Activated B cell treated with CpG ODN at 0.5 μM for 24 hours (primary cell): Measurements from ENCODE around the gene NF1. TPM values are rescaled to one million over a fixed set of nuclear protein-coding genes. Genes with fewer than 3 reads are reported as not detected.
A peak's percentile ranks its signal among the peaks of the same experiment; 100 is the strongest.

Experiments used
- ATAC-seq: fragments of 200-7000 bp; cut with Tn5 transposase; one replicate; pipeline ENCODE4 v1.10.0; 2021; ENCODE audit warnings: low read depth, mild to moderate bottlenecking, moderate library complexity
- CTCF ChIA-PET: fragments of 350-600 bp; sonication (Branson Sonifier 250); formaldehyde crosslinking; loops from one replicate; lab custom pipeline; 2021; ENCODE audit warnings: antibody characterized with exemption; lab: Charles Lee
- POLR2A ChIA-PET: fragments of 350-600 bp; sonication (Branson Sonifier 250); formaldehyde crosslinking; loops from one replicate; lab custom pipeline; 2021; ENCODE audit warnings: antibody characterized with exemption; lab: Charles Lee
- DNase-seq: peaks from one replicate; pipeline ENCODE4 v3.0.0; 2022
- H3K27ac Mint-ChIP-seq: one replicate; pipeline ENCODE4 v1.8.0; 2020; ENCODE audit warnings: mixed read lengths
- H3K27me3 Mint-ChIP-seq: one replicate; pipeline ENCODE4 v1.8.0; 2021; ENCODE audit warnings: mixed read lengths
- H3K36me3 Mint-ChIP-seq: one replicate; pipeline ENCODE4 v1.8.0; 2021; ENCODE audit warnings: low read depth, mixed read lengths
- H3K4me1 Mint-ChIP-seq: one replicate; pipeline ENCODE4 v1.8.0; 2021; ENCODE audit warnings: mixed read lengths
- H3K4me3 Mint-ChIP-seq: one replicate; pipeline ENCODE4 v1.8.0; 2020; ENCODE audit warnings: mild to moderate bottlenecking, mixed read lengths
- H3K9me3 Mint-ChIP-seq: one replicate; pipeline ENCODE4 v1.8.0; 2020; ENCODE audit warnings: mixed read lengths
- intact Hi-C: fragments of 100-400 bp; cut with micrococcal nuclease; formaldehyde crosslinking; loops from one replicate; pipeline ENCODE4 v1.15.1; 2024
- total RNA-seq: library from RNA; stranded (reverse); gene quantifications from 2 replicates; pipeline ENCODE4 v1.2.3, GENCODE V29; 2022
- TF ChIP-seq, protein P1 (sequence below): fragments of 200-600 bp; IDR thresholded peaks from one replicate; pipeline ENCODE4 v1.8.0; 2022; ENCODE audit warnings: antibody characterized with exemption, mild to moderate bottlenecking

The NF1 gene
- total RNA-seq, 1 donor from 2014 or later = 27.4 TPM

DNA sequence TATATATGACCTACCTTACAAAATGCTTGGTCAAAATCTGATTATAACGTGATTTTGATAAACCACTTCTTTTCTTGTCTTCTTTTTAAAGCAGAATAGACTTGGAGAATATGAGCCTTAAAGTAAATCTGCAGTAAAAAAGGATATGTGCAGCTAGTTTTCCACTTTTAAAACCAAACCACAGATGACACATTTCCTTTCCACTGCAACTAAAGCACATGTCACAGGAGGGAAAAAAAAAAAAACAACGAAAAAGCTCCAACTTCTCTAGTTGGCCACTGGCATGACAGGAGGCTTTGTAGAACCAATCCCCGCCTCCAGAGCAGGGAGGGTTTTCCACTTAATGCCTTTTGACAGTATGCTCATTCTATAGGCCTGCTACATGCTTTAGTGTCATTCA is 226.7 kb downstream of the NF1 start, which contains the start of gene EVI2A:
Gene EVI2A (minus strand): TSS at position 142 of the 400 bp plus-strand sequence. CDS start 2,609 bp downstream, outside the sequence.
- ChIA-PET CTCF (interaction anchor here (1.0 kb wide), 1 partner anchor 51 kb away, joined by 3 read pairs; no protein-coding TSS in a partner anchor), POLR2A (interaction anchor here (0.7 to 7.5 kb wide), 6 partner anchors 14 to 580 kb away, joined by 3 to 247 read pairs (median 4); partner anchors contain the start of gene UTP6)
- intact Hi-C loops = loop anchor here (1.0 to 10.0 kb wide), 2 partner anchors 52 to 57 kb away; no protein-coding TSS in a partner anchor
- H3K27me3 Mint-ChIP-seq = no peaks in the 10 kb centered on the region
- H3K4me1 Mint-ChIP-seq = peaks cover 41% of the 10 kb centered on the region
- ATAC-seq (peak; percentile 69), DNase-seq (no peak)
- TF ChIP-seq, protein P1, sequence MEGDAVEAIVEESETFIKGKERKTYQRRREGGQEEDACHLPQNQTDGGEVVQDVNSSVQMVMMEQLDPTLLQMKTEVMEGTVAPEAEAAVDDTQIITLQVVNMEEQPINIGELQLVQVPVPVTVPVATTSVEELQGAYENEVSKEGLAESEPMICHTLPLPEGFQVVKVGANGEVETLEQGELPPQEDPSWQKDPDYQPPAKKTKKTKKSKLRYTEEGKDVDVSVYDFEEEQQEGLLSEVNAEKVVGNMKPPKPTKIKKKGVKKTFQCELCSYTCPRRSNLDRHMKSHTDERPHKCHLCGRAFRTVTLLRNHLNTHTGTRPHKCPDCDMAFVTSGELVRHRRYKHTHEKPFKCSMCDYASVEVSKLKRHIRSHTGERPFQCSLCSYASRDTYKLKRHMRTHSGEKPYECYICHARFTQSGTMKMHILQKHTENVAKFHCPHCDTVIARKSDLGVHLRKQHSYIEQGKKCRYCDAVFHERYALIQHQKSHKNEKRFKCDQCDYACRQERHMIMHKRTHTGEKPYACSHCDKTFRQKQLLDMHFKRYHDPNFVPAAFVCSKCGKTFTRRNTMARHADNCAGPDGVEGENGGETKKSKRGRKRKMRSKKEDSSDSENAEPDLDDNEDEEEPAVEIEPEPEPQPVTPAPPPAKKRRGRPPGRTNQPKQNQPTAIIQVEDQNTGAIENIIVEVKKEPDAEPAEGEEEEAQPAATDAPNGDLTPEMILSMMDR = no peak
- peak within 1 kb of the TSS; percentile 96 for H3K27ac Mint-ChIP-seq
- H3K9me3 Mint-ChIP-seq = no peaks in the 10 kb centered on the region
- H3K36me3 Mint-ChIP-seq = peaks cover 25% of the 10 kb centered on the region
- H3K4me3 Mint-ChIP-seq = peak within 1 kb of the TSS; percentile 84

DNA sequence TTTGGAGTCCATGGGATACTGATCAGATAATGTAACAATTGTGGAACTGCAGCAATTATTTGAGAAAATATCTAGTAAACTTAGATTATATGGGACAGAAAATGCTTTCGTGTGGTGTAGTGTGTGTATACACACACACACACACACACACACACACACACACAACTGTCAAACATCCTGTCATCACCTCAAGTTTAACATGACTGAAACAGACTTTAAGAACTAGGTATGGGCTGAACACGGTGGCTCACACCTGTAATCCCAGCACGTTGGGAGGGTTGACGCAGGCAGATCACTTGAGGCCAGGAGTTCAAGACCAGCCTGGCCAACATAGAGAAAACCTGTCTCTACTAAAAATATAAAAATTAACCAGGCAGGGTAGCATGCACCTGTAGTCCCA is 227.2 kb downstream of the NF1 start:
- ChIA-PET CTCF (interaction anchor here (1.0 kb wide), 1 partner anchor 51 kb away, joined by 3 read pairs; no protein-coding TSS in a partner anchor), POLR2A (interaction anchor here (1.0 to 7.5 kb wide), 3 partner anchors 15 to 53 kb away, joined by 3 to 247 read pairs (median 5); no protein-coding TSS in a partner anchor)
- intact Hi-C loops = loop anchor here (1.0 to 10.0 kb wide), 2 partner anchors 51 to 57 kb away; no protein-coding TSS in a partner anchor
- DNase-seq (no peak), ATAC-seq (no peak)
- TF ChIP-seq, protein P1 = no peak
- Mint-ChIP-seq H3K36me3 (peaks cover 26% of the 10 kb centered on the region), H3K27me3 (no peaks in the 10 kb centered on the region), H3K4me1 (peaks cover 36% of the 10 kb centered on the region), H3K27ac (peak overlapping the region; percentile 96), H3K9me3 (no peaks in the 10 kb centered on the region), H3K4me3 (peak overlapping the region; percentile 84)

DNA sequence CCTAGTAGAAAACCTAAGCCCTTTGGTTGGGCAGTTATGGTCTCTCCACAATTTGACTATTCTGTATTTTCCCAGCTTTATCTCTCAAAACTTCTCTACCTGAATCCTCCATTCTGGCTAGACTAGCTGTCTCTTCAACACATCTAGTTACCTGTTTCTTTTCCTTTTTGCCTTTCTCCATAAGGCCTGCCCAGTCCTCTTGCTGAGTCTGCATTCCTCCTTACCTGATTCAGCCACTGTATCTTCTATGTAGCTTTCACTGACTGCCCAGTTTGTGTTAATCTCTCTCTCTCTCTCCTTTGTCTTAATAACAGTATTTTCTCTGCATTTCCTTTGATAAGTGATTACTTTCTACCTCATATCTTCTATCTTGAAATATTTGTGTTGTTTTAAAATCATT is 228.8 kb downstream of the NF1 start:
- ChIA-PET CTCF (interaction anchor here (1.4 kb wide), 1 partner anchor 49 kb away, joined by 5 read pairs; no protein-coding TSS in a partner anchor), POLR2A (interaction anchor here (1.1 kb wide), 1 partner anchor 50 kb away, joined by 3 read pairs; no protein-coding TSS in a partner anchor)
- intact Hi-C loops = loop anchor here (10.0 kb wide), 1 partner anchor 59 kb away; no protein-coding TSS in a partner anchor
- no peak for DNase-seq
- H3K4me3 Mint-ChIP-seq = no peak overlapping the region
- H3K36me3 Mint-ChIP-seq = peaks cover 27% of the 10 kb centered on the region
- H3K27ac Mint-ChIP-seq = peak overlapping the region; percentile 62
- TF ChIP-seq, protein P1 = no peak
- no peak for ATAC-seq
- no peaks in the 10 kb centered on the region for H3K27me3 Mint-ChIP-seq
- peaks cover 28% of the 10 kb centered on the region for H3K4me1 Mint-ChIP-seq
- H3K9me3 Mint-ChIP-seq = no peaks in the 10 kb centered on the region

DNA sequence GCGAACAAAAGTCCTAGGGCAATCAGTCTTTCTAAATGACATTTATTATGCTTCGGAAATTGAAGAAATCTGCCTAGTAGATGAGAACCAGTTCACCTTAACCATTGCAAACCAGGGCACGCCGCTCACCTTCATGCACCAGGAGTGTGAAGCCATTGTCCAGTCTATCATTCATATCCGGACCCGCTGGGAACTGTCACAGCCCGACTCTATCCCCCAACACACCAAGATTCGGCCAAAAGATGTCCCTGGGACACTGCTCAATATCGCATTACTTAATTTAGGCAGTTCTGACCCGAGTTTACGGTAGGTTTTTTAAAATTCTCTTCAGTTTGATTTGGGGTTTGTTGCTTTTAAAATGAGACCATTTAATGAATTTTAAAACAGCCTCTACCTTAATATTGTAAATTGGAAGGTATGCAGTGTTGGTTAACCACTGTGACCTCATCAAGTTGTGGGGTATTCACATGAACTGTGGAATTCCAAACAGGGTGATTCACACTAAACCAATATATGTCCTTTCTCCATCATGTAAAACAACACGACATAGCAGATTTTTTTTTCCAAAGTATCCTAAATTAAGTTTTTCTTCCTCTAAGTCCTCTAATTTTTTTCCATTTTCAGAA is 232.9 kb downstream of the NF1 start:
- Mint-ChIP-seq H3K9me3 (no peaks in the 10 kb centered on the region), H3K27ac (no peak overlapping the region), H3K4me1 (peaks cover 10% of the 10 kb centered on the region), H3K4me3 (no peak overlapping the region), H3K27me3 (no peaks in the 10 kb centered on the region), H3K36me3 (peaks cover 23% of the 10 kb centered on the region)
- CTCF ChIA-PET = no interaction called here
- DNase-seq (no peak), ATAC-seq (no peak)
- POLR2A ChIA-PET = no interaction called here
- TF ChIP-seq, protein P1 = no peak
- intact Hi-C loops = loop anchor here (10.0 kb wide), 1 partner anchor 63 kb away; no protein-coding TSS in a partner anchor

DNA sequence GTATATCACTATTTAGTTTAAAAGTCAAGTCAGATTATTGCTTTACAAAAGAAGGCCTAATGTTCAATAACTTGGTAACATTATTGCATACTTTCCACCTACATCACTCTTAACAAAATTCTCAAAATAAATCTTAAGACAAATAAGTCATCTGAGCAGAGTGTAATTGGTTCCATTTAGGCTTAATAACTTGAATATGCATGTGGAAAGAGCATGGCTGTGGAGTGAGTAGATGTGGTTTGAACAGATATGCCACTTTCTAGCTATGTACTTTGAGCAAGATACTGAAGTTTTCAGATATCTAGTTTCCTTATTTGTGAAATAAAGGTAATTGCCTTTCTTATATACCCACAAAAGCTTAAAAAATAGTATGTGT is 233.4 kb downstream of the NF1 start:
- H3K4me1 Mint-ChIP-seq = peaks cover 7% of the 10 kb centered on the region
- intact Hi-C loops = loop anchor here (10.0 kb wide), 1 partner anchor 63 kb away; no protein-coding TSS in a partner anchor
- H3K4me3 Mint-ChIP-seq = no peak overlapping the region
- no peak for DNase-seq
- CTCF ChIA-PET = no interaction called here
- POLR2A ChIA-PET = no interaction called here
- H3K36me3 Mint-ChIP-seq = peaks cover 23% of the 10 kb centered on the region
- TF ChIP-seq, protein P1 = no peak
- no peak overlapping the region for H3K27ac Mint-ChIP-seq
- no peaks in the 10 kb centered on the region for H3K27me3 Mint-ChIP-seq
- H3K9me3 Mint-ChIP-seq = no peaks in the 10 kb centered on the region
- no peak for ATAC-seq
